Peyer's patch (tissue), 4 donors: ENCODE measurements around the gene MYH4. TPM values are rescaled to one million over a fixed set of nuclear protein-coding genes. Genes with fewer than 3 reads are reported as not detected.

Experiments used
- DNase-seq, 3 donors: peaks; one replicate each; pipeline ENCODE4 v3.0.0-alpha.2; 2017 to 2019
- H3K27ac ChIP-seq, 4 donors: fragments of 200-600 bp; sonication (generic); one replicate each; pipeline ENCODE4 v1.5.1; 2016 to 2019
- H3K27me3 ChIP-seq, 2 donors: fragments of 200-600 bp; sonication (generic); one replicate each; pipeline ENCODE4 v1.5.1; 2019
- H3K36me3 ChIP-seq, 3 donors: fragments of 200-600 bp; sonication (generic); one replicate each; pipeline ENCODE4 v1.5.1; 2016 to 2019
- H3K4me1 ChIP-seq, 4 donors: fragments of 200-600 bp; sonication (generic); one replicate each; pipeline ENCODE4 v1.5.1; 2016 to 2019
- H3K4me3 ChIP-seq, 4 donors: fragments of 200-600 bp; sonication (generic); 1 replicate in 3 of 4; 2 replicates in 1 of 4; pipeline ENCODE4 v1.5.1; 2016 to 2019; ENCODE audit warnings: mild to moderate bottlenecking in 1 of 4
- H3K9me3 ChIP-seq, 4 donors: fragments of 200-600 bp; sonication (generic); one replicate each; pipeline ENCODE4 v1.5.1; 2016 to 2019; ENCODE audit warnings: mild to moderate bottlenecking in 1 of 4
- CTCF ChIP-seq, 6 experiments: fragments of 450-650 bp in 4 of 6; fragments of 200-600 bp in 2 of 6; sonication (generic) in 1 of 6; IDR thresholded peaks; one replicate each; pipeline ENCODE4 v1.5.1; 2017 to 2019; ENCODE audit warnings: antibody characterized with exemption in 6 of 6, mild to moderate bottlenecking in 3 of 6, moderate library complexity in 1 of 6
- POLR2A ChIP-seq, 2 donors: fragments of 450-650 bp; IDR thresholded peaks; one replicate each; pipeline ENCODE4 v1.5.1; 2017; ENCODE audit warnings: antibody characterized with exemption in 2 of 2, mild to moderate bottlenecking in 2 of 2, moderate library complexity in 2 of 2
- total RNA-seq, 4 donors: library from RNA; depleted of rRNA; stranded (reverse); fragments of >200 nt; gene quantifications; one replicate each; pipeline ENCODE4 v1.1.0, GENCODE V29; 2016

The MYH4 gene
- total RNA-seq, 4 donors from 2014 or later = not detected

- no peaks in the 10 kb centered on the region for H3K4me1 ChIP-seq
- no peak for TF ChIP-seq POLR2A (IDR thresholded peaks at IDR 0.05)
- no peak for TF ChIP-seq CTCF (IDR thresholded peaks at IDR 0.05)
- DNase-seq = no peak
- no peaks in the 10 kb centered on the region for H3K27me3 ChIP-seq
- no peak overlapping the region for H3K27ac ChIP-seq
- no peak overlapping the region for H3K4me3 ChIP-seq
- H3K9me3 ChIP-seq = no peaks in the 10 kb centered on the region
- H3K36me3 ChIP-seq = no peaks in the 10 kb centered on the region
Observed at GRCh38 chr17:10499950-10500349, 30.6 kb upstream of the MYH4 start.

- Histone ChIP-seq H3K4me1 (no peaks in the 10 kb centered on the region), H3K4me3 (no peak overlapping the region), H3K9me3 (no peaks in the 10 kb centered on the region), H3K27me3 (no peaks in the 10 kb centered on the region), H3K27ac (no peak overlapping the region), H3K36me3 (no peaks in the 10 kb centered on the region)
- TF ChIP-seq POLR2A (IDR thresholded peaks at IDR 0.05) (no peak), CTCF (IDR thresholded peaks at IDR 0.05) (no peak)
- no peak for DNase-seq
Observed at GRCh38 chr17:10492004-10492403, 22.6 kb upstream of the MYH4 start.

- H3K27me3 ChIP-seq = no peaks in the 10 kb centered on the region
Observed at GRCh38 chr17:10482252-10482651, 12.9 kb upstream of the MYH4 start.

GRCh38 chr17:10477701-10478100 is 8.3 kb upstream of the MYH4 start:
- Histone ChIP-seq H3K9me3 (peaks cover 0 to 10% (median 0%) of the 10 kb centered on the region in 4 donors), H3K4me3 (no peak overlapping the region), H3K27me3 (no peaks in the 10 kb centered on the region), H3K36me3 (no peaks in the 10 kb centered on the region), H3K4me1 (no peaks in the 10 kb centered on the region), H3K27ac (no peak overlapping the region)
- TF ChIP-seq POLR2A (IDR thresholded peaks at IDR 0.05) (no peak), CTCF (IDR thresholded peaks at IDR 0.05) (no peak)
- no peak for DNase-seq

More at GRCh38 chr17:10482252-10482651, 12.9 kb upstream of the MYH4 start:
- peaks cover 0 to 27% (median 0%) of the 10 kb centered on the region in 4 donors for H3K9me3 ChIP-seq
- no peaks in the 10 kb centered on the region for H3K4me1 ChIP-seq
- TF ChIP-seq CTCF (IDR thresholded peaks at IDR 0.05) (no peak), POLR2A (IDR thresholded peaks at IDR 0.05) (no peak)
- DNase-seq = no peak
- H3K27ac ChIP-seq = no peak overlapping the region
- no peak overlapping the region for H3K4me3 ChIP-seq
- H3K36me3 ChIP-seq = no peaks in the 10 kb centered on the region

- no peaks in the 10 kb centered on the region for H3K36me3 ChIP-seq
- H3K27me3 ChIP-seq = no peaks in the 10 kb centered on the region
- no peak for DNase-seq
- H3K9me3 ChIP-seq = no peaks in the 10 kb centered on the region
- H3K4me3 ChIP-seq = no peak overlapping the region
- TF ChIP-seq CTCF (IDR thresholded peaks at IDR 0.05) (no peak), POLR2A (IDR thresholded peaks at IDR 0.05) (no peak)
- H3K4me1 ChIP-seq = no peaks in the 10 kb centered on the region
- no peak overlapping the region for H3K27ac ChIP-seq
Observed at GRCh38 chr17:10474536-10474935, 5.2 kb upstream of the MYH4 start.

GRCh38 chr17:10471858-10472257 is 2.5 kb upstream of the MYH4 start:
- H3K36me3 ChIP-seq = no peaks in the 10 kb centered on the region
- no peaks in the 10 kb centered on the region for H3K27me3 ChIP-seq
- H3K4me3 ChIP-seq = no peak overlapping the region
- H3K27ac ChIP-seq = no peak overlapping the region
- DNase-seq = no peak
- TF ChIP-seq CTCF (IDR thresholded peaks at IDR 0.05) = no peak
- no peak for TF ChIP-seq POLR2A (IDR thresholded peaks at IDR 0.05)
- no peaks in the 10 kb centered on the region for H3K4me1 ChIP-seq
- no peaks in the 10 kb centered on the region for H3K9me3 ChIP-seq
